Activated CD4-positive, alpha-beta T cell treated with anti-CD3 and anti-CD28 coated beads, Interleukin-2, amount 50 U/mL, for 24 hours (primary cell): Measurements from ENCODE around the gene PSMG2.

Experiments used
- DNase-seq, 2 donors: peaks; one replicate each; pipeline ENCODE4 v3.0.0-alpha.2; 2020; ENCODE audit warnings: low read depth in 1 of 2, low spot score in 1 of 2

PSMG2 gene, protein sequence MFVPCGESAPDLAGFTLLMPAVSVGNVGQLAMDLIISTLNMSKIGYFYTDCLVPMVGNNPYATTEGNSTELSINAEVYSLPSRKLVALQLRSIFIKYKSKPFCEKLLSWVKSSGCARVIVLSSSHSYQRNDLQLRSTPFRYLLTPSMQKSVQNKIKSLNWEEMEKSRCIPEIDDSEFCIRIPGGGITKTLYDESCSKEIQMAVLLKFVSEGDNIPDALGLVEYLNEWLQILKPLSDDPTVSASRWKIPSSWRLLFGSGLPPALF

DNA sequence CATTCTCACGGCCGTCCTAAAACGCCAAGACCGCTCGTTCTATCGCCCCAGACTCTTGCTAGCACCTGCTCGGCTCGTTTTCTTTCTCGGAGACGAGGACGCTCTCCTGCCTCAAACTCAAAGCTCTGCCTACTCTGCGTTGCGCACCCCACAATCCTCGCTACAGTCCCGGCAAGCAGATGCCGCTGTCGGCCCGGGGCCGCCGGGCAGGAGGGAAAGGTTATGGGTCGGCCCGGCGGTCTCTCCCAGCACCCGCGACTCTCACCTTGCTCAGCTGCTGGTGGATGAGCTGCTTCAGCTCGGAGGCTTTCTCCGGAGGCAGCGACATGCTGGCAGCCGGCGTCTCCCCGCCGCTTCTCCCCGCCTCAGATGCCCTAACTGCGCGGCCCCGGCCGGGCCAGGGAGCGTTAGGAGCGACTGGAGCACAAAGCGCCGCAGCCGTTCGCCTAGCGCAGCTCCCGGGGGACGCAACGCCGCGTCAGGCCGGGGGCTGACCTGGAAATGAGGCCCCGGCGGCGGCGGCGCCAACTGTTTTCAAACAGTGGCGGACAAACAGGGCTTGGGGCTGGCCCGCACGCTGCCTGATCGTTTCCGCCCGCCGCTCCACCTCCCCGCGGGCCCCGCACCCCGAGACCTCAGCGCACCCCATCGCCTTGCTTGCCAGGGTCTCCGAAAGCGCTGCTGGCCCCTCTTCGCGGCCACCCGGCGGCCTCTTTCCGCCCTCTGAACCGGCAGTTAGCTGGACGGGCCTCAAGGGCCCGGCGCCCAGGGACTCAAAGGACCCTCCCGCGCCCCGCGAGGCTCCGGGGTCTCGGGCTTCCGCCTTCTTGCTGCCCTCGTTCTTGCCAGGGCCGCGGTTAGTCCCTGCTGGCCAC is at the start of gene PSMG2, which contains the start of gene CEP76:
Gene PSMG2, plus strand, starts transcription at position 822 of the 875 bp plus-strand sequence. CDS start 66 bp downstream, outside the sequence.
Gene CEP76, minus strand, starts transcription at position 503 of the 875 bp plus-strand sequence. Its CDS starts 175 bp downstream, at position 328.
- DNase-seq: peak; percentile 74

DNA sequence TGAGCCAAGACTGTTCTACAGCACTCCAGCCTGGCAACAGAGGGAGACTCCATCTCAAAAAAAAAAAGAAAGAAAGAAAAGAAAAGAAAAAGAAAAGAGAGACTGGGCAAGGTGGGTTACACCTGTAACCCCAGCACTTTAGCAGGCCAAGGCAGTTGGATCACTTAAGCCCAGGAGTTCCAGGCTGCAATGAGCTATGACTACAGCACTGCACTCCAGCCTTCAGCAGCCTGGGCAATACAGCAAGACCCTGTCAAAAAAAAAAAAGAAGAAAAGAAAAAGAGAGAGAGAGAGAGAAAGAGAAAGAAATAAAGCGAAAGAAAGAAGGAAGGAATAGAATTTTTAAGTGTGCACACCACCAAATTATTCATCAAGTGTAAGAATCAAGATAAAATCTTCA is 47.9 kb upstream of the PSMG2 start:
- no peak for DNase-seq

GRCh38 chr18:12656605-12656937 is 46.3 kb upstream of the PSMG2 start:
- no peak for DNase-seq

GRCh38 chr18:12656938-12657683 is 45.7 kb upstream of the PSMG2 start:
- DNase-seq: peak in 1 of 2 donors; percentile 4

DNA sequence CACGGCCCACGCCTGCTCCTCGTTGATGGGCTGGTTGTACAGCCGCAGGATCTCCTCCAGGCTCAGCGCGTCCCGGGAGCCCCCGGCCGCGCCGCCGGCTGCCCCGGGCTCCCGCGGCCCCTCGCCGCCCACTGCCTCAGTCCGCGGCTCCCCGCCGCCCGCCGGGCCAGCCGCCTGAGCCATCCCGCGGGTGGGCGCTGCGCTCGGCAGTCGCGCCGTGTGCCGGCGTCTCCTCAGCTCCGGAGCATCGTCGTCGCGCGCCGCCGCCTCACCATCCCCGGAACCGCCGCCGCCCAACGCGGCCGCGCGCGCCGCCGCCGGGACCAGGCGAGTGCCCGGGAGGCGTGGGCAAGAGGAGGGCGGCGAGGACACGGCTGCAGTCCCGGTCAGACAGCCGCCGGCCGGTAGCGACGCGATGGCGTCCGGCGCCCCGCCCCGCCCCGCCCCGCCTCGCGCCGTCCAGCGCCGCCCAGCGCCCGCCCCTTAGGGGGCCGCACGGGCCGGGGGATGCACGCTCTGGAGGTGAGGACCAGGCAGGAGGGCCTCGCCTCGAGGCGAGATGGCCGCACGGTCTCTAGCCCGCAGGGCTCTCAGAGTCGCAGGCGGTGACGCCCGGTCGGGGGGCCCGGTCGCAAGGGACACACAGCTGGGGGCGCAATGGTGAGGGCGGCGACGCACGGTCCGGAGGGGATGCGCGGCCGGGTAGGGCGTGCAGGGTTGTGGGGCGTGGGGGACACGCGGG is 45.0 kb upstream of the PSMG2 start, which contains the start of gene SPIRE1:
Gene SPIRE1, minus strand, starts transcription at position 424 of the 742 bp plus-strand sequence. Its CDS starts 241 bp downstream, at position 183.
- peak; percentile 3 to 12 for DNase-seq

- no peak for DNase-seq
These were observed 44.3 kb upstream of the PSMG2 start for GRCh38 chr18:12658426-12659138.

DNA sequence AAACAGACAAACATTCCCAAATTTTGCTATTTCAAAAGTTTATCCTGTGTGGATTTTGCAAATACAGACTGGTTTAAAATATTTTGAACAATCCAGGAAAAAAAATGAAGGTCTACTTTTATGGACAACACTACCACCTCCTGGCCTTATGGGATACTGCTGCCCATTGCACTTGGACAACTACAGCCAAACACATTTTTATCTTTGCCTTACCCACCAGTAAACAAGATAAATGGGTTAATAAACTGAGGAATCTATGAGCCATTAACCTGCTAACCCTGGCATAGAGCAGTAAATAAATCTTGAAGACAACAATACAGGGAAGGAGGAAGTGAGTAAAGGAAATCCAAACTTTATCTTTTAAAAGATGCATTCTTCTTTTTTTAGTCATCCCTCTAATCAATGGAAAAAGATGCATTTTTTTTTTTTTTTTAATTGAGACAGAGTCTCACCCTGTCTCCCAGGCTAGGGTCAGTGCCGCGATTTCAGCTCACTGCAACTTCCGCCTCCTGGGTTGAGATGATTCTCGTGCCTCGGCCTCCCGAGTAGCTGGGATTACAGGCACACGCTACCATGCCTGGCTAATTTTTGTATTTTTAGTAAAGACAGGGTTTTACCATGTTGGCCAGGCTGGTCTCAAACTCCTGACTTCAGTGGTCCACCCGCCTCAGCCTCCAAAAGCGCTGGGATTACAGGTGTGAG is 42.8 kb upstream of the PSMG2 start:
- DNase-seq: peak in 1 of 2 donors; percentile 12

DNA sequence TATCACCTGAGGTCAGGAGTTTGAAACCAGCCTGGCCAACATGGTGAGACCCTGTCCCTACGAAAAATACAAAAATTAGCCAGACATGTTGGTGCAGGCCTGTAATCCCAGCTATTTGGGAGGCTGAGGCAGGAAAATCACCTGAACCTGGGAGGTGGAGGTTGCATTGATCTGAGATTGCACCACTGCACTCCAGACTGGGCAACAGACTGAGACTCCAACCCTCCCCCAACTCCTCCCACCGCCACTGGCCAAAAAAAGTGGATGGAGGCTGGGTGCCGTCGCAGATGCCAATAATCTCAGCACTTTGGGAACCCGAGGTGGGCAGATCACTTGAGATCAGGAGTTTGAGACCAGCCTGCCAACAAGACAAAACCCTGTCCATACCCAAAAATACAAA is 34.8 kb upstream of the PSMG2 start:
- no peak for DNase-seq

- no peak for DNase-seq
These were observed 23.6 kb upstream of the PSMG2 start for GRCh38 chr18:12679183-12679786.

GRCh38 chr18:12686100-12686499 is 16.7 kb upstream of the PSMG2 start:
- no peak for DNase-seq

DNA sequence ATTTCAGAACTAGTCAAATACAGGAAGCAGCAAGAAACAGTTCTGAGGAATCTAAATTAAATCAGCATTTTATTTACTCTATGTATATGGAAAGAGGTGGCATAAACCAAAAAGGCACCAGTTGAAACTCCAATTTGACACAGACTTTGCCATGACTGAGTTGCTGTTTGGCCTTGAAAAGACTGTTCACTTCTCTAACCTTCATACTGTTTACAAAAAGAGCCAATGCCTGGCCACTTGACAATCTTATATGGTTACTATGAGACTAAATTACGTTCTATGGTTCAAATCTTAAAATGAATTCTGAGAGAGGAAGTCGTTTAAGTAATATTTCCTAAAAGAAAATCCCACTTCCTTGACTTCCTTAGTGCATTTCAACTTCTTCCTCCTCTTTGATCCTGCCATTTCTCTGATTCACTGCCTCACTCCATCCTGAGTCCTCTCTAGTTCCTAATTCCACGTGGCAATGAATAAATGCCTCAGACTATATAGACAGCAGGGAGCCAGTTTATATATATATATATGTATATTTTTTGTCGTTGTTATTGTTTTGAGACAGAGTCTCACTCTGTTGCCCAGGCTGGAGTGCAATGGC is 13.5 kb upstream of the PSMG2 start:
- no peak for DNase-seq

DNA sequence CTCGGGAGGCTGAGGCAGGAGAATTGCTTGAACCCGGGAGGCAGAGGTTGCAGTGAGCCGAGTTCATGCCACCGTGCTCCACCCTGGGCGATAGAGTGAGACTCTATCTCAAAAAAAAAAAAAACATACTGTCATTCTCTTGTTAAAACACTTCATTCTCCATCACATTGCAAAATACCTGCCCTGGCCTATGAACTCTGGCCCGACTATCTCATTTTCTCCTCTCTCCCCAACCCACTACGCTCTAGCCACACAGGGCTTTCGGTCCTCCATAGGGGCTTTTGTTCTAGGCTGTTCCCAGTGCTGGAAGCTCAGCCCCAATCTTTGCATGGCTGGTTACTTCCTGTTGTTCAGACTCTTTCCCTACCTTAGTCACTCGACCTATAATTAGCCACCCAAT is 10.6 kb upstream of the PSMG2 start:
- DNase-seq: no peak

DNA sequence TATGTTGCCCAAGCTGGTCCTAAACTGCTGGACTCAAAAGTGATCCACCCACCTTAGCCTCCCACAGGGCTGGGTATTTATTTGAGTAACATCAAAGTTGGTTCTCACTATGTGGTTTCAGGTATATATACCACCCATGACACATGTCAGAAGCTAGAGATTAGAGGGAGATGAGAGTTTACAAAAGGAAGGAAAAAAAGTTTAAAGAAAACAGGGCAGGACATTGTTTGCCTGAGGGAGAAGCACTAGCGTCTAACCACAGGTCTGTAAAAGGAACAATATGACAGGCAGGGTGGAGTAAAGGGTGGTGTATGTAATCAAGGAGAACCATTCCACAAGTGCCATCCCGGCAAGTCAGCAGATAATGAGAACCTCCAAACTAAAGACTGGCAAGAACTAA is 8.8 kb upstream of the PSMG2 start:
- DNase-seq: no peak

GRCh38 chr18:12699747-12700146 is 3.1 kb upstream of the PSMG2 start:
- no peak for DNase-seq

DNA sequence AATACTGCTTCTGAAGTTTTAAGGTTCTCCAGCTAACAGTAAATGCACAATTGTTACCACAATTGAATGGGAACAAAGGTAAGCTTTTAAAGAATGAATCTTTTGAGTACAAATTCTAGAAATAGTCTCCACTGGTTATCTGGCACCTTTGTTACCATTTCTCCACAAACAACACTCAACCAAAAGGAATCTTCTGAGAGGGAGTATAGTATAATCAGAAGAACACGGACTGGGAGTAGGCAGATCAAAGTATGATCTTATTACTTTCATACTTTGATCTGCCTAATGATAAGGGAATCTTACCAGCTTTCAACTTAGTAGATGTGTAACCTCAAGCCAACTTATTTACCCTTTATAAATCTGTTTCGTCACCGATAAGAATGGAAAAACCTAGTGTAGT is 1.7 kb upstream of the PSMG2 start:
- DNase-seq: no peak

GRCh38 chr18:12703096-12703567 is 290 bp downstream of the PSMG2 start:
- no peak for DNase-seq

DNA sequence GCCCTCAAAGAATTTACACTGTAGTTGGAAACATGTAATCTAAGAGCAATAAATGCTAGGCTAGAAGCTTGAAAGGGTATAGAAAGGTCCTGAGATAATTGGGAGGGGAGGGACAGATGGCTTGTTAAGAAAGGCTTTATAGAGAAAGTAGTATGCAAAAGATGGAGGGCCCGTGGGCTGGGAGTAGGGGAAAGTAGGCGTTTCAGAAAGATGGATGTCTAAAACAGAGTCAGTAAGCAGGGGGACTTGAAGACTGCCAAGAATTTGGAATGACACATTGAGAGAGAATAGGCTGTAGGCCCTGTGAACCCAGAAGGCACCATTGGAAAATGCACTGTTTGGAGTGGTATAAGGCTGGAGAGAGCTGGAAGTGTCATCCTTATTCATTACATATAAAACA is 822 bp downstream of the PSMG2 start:
- no peak for DNase-seq

DNA sequence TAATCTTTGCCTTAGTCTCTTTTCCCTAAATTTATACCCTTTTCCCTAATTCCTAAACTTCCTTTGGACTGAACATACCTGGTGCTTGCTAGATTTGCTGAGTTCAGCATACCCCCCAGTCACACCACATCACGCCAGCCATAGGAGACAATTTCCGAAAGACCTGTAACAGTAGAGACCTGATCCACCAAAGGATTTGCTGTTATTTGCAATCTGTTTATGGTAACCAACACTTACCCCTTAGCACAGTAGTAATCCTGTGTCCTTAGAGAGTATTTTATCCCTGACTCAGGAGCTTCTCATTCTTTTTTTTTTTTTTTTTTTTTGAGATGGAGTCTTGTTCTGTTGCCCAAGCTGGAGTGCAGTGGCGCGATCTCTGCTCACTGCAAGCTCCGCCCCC is 8.6 kb downstream of the PSMG2 start:
- no peak for DNase-seq
